ENCODE data around the gene ZBED6. TPM values are rescaled to one million over a fixed set of nuclear protein-coding genes. Genes with fewer than 3 reads are reported as not detected.

ZBED6 gene
- total RNA-seq, 4 donors from 2014 or later, result 9.0 to 42.5 (median 27.6) TPM

DNA sequence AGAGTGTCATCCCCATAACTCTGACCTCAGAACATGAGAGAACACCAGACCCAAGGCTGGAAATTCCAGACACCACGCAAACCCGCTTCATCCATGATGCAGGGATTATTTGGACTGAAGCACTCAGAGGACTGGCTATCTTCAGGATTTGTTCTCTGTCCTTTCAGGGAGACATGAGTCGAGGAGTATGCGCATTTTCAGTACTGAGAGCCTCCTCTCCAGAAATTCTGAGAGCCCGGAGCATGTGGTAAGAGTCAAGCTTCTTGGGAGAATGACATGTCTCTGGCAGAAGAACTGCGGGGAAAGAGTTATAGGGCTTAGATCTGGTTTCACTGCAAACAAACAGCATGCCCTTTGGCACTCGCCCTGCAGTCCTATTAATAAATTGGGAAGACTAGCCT is 23.5 kb upstream of the ZBED6 start:
- in situ Hi-C loops (cut with MboI; ENCODE audit: low sequenced_read_pairs in 4 of 4), result no loop called here

DNA sequence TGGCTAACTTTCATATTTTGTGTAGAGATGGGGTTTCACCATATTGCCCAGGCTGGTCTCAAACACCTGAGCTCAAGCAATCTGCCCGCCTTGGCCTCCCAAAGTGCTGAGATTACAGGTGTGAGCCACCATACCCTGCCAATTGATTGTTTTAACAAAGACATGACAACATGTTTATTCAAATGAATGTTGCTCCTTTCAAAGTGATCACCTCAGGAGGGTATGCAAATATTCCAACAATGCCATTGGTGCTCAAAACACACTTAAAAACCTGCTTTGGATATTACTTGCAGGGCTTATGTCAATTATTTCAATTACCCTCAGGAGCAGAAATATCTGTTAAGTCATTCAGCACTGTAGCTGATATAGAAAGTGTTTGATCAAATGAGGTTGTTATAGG is 22.6 kb upstream of the ZBED6 start:
- H3K9me3 ChIP-seq, result no peaks in the 10 kb centered on the region
- H3K4me1 ChIP-seq, result peaks cover 27 to 28% of the 10 kb centered on the region in 2 donors
- H3K27ac ChIP-seq, result peak overlapping the region; percentile 81 to 91 (median 83)
- in situ Hi-C loops (cut with MboI; ENCODE audit: low sequenced_read_pairs in 4 of 4), result no loop called here
- TF ChIP-seq, protein P1, sequence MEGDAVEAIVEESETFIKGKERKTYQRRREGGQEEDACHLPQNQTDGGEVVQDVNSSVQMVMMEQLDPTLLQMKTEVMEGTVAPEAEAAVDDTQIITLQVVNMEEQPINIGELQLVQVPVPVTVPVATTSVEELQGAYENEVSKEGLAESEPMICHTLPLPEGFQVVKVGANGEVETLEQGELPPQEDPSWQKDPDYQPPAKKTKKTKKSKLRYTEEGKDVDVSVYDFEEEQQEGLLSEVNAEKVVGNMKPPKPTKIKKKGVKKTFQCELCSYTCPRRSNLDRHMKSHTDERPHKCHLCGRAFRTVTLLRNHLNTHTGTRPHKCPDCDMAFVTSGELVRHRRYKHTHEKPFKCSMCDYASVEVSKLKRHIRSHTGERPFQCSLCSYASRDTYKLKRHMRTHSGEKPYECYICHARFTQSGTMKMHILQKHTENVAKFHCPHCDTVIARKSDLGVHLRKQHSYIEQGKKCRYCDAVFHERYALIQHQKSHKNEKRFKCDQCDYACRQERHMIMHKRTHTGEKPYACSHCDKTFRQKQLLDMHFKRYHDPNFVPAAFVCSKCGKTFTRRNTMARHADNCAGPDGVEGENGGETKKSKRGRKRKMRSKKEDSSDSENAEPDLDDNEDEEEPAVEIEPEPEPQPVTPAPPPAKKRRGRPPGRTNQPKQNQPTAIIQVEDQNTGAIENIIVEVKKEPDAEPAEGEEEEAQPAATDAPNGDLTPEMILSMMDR (IDR thresholded peaks at IDR 0.05 in 4 of 5, conservative IDR thresholded peaks at IDR 0.05 in 1 of 5), result no peak
- no peak for TF ChIP-seq POLR2A (IDR thresholded peaks at IDR 0.05)
- no peaks in the 10 kb centered on the region for H3K36me3 ChIP-seq
- no peak for ATAC-seq
- intact Hi-C loops (cut with DNase I; ENCODE audit: low total_unique reads), result loop anchor here (10.0 kb wide), 2 partner anchors 108 to 148 kb away; partner anchors contain the start of gene ATP2B4
- H3K27me3 ChIP-seq, result no peaks in the 10 kb centered on the region
- no peak for DNase-seq
- no peak overlapping the region for H3K4me3 ChIP-seq

More for the DNA sequence above, 23.5 kb upstream of the ZBED6 start:
- ATAC-seq (peak; percentile 85 to 90), DNase-seq (peak; percentile 68 to 82)
- Histone ChIP-seq H3K27ac (peak overlapping the region; percentile 81 to 91 (median 83)), H3K4me3 (peak overlapping the region in 1 of 4 donors; percentile 24), H3K9me3 (no peaks in the 10 kb centered on the region), H3K36me3 (no peaks in the 10 kb centered on the region), H3K27me3 (no peaks in the 10 kb centered on the region), H3K4me1 (peaks cover 27 to 28% of the 10 kb centered on the region in 2 donors)
- no peak for TF ChIP-seq POLR2A (IDR thresholded peaks at IDR 0.05)
- TF ChIP-seq, protein P1 (IDR thresholded peaks at IDR 0.05 in 4 of 5, conservative IDR thresholded peaks at IDR 0.05 in 1 of 5), result no peak
- intact Hi-C loops (cut with DNase I; ENCODE audit: low total_unique reads), result loop anchor here (10.0 kb wide), 2 partner anchors 107 to 147 kb away; partner anchors contain the start of gene ATP2B4

DNA sequence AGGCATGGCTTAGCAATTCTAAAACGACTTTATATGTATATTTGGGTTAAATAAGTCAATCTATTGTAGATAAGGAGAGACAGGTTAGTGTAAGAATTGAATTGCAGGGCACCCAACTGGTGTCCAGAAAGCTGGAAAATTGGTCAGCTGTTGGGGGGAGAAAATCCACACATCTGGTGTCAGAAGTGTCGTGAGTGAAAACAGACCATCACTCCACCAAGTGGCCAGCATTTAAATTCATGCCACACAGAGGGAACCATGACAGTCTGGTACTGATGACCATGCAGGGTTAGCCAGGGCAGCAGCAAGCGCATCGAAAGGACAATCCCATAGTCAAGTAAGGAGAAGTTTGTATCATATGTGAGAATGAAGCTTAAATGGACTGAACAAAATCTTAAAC is 18.8 kb upstream of the ZBED6 start:
- no peak overlapping the region for H3K4me3 ChIP-seq
- DNase-seq (no peak), ATAC-seq (no peak)
- intact Hi-C loops (cut with DNase I; ENCODE audit: low total_unique reads), result loop anchor here (10.0 kb wide), 2 partner anchors 112 to 152 kb away; partner anchors contain the start of gene ATP2B4
- H3K36me3 ChIP-seq, result no peaks in the 10 kb centered on the region
- no peak for TF ChIP-seq POLR2A (IDR thresholded peaks at IDR 0.05)
- TF ChIP-seq, protein P1 (IDR thresholded peaks at IDR 0.05 in 4 of 5, conservative IDR thresholded peaks at IDR 0.05 in 1 of 5), result peak in 4 of 5 experiments; percentile 14 to 37 (median 19)
- no peak overlapping the region for H3K27ac ChIP-seq
- no peaks in the 10 kb centered on the region for H3K27me3 ChIP-seq
- H3K9me3 ChIP-seq, result no peaks in the 10 kb centered on the region
- peaks cover 10 to 13% of the 10 kb centered on the region in 2 donors for H3K4me1 ChIP-seq
- in situ Hi-C loops (cut with MboI; ENCODE audit: low sequenced_read_pairs in 4 of 4), result no loop called here

- H3K27ac ChIP-seq, result no peak overlapping the region
- no peaks in the 10 kb centered on the region for H3K27me3 ChIP-seq
- H3K9me3 ChIP-seq, result no peaks in the 10 kb centered on the region
- peaks cover 6 to 7% of the 10 kb centered on the region in 2 donors for H3K4me1 ChIP-seq
- TF ChIP-seq, protein P1 (IDR thresholded peaks at IDR 0.05 in 4 of 5, conservative IDR thresholded peaks at IDR 0.05 in 1 of 5), result no peak
- no peak for TF ChIP-seq POLR2A (IDR thresholded peaks at IDR 0.05)
- intact Hi-C loops (cut with DNase I; ENCODE audit: low total_unique reads), result loop anchor here (10.0 kb wide), 2 partner anchors 113 to 153 kb away; partner anchors contain the start of gene ATP2B4
- no peak overlapping the region for H3K4me3 ChIP-seq
- ATAC-seq, result no peak
- in situ Hi-C loops (cut with MboI; ENCODE audit: low sequenced_read_pairs in 4 of 4), result no loop called here
- no peak for DNase-seq
- no peaks in the 10 kb centered on the region for H3K36me3 ChIP-seq
Observed at GRCh38 chr1:203777596-203777995, 17.8 kb upstream of the ZBED6 start.
